Urothelium cell line (cell line): ENCODE data around the gene NDUFA12.
A peak's percentile ranks its signal among the peaks of the same experiment; 100 is the strongest.

ENCODE experiments used
- DNase-seq: peaks from one replicate; pipeline ENCODE4 v3.0.0; 2011; ENCODE audit warnings: low spot score, mixed read lengths
- FAIRE-seq: peaks from 2 replicates; lab custom pipeline; 2011; peaks lifted over from hg19 to GRCh38; lab: Jason Lieb, UNC

Gene NDUFA12

GRCh38 chr12:94942663-94943062 lies 60.8 kb downstream of the NDUFA12 start:
- FAIRE-seq: no peak
- DNase-seq: no peak

- DNase-seq (peak; percentile 39), FAIRE-seq (no peak)
Observed at GRCh38 chr12:94941440-94941862, 62.0 kb downstream of the NDUFA12 start.

- DNase-seq (no peak), FAIRE-seq (no peak)
Observed at GRCh38 chr12:94940771-94941170, 62.7 kb downstream of the NDUFA12 start.

GRCh38 chr12:94938583-94938982 lies 64.9 kb downstream of the NDUFA12 start:
- DNase-seq: no peak
- no peak for FAIRE-seq

GRCh38 chr12:94930772-94931171 lies 72.7 kb downstream of the NDUFA12 start:
- DNase-seq: no peak
- FAIRE-seq: no peak

- no peak for FAIRE-seq
- no peak for DNase-seq
Observed at GRCh38 chr12:94930216-94930654, 73.3 kb downstream of the NDUFA12 start.

- no peak for FAIRE-seq
- DNase-seq: no peak
Observed at GRCh38 chr12:94929780-94930179, 73.7 kb downstream of the NDUFA12 start.

- no peak for FAIRE-seq
Observed at GRCh38 chr12:94925729-94926128, 77.8 kb downstream of the NDUFA12 start.

GRCh38 chr12:94925206-94925605 lies 78.3 kb downstream of the NDUFA12 start:
- FAIRE-seq (no peak), DNase-seq (no peak)

More at GRCh38 chr12:94925729-94926128, 77.8 kb downstream of the NDUFA12 start:
- DNase-seq: no peak

- DNase-seq (no peak), FAIRE-seq (no peak)
Observed at GRCh38 chr12:94922561-94922960, 80.9 kb downstream of the NDUFA12 start.
